ENCODE measurements around the gene ZER1.

Gene ZER1

GRCh38 chr9:128721487-128722010 lies 50.2 kb downstream of the ZER1 start:
- H3K27ac ChIP-seq: peak overlapping the region; percentile 94; the same call in 1 of the 2 replicates
- TF ChIP-seq, protein P1, sequence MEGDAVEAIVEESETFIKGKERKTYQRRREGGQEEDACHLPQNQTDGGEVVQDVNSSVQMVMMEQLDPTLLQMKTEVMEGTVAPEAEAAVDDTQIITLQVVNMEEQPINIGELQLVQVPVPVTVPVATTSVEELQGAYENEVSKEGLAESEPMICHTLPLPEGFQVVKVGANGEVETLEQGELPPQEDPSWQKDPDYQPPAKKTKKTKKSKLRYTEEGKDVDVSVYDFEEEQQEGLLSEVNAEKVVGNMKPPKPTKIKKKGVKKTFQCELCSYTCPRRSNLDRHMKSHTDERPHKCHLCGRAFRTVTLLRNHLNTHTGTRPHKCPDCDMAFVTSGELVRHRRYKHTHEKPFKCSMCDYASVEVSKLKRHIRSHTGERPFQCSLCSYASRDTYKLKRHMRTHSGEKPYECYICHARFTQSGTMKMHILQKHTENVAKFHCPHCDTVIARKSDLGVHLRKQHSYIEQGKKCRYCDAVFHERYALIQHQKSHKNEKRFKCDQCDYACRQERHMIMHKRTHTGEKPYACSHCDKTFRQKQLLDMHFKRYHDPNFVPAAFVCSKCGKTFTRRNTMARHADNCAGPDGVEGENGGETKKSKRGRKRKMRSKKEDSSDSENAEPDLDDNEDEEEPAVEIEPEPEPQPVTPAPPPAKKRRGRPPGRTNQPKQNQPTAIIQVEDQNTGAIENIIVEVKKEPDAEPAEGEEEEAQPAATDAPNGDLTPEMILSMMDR (IDR thresholded peaks at IDR 0.05): no peak
- TF ChIP-seq ZFX (IDR thresholded peaks at IDR 0.05; ENCODE audit: borderline replicate concordance): no peak

DNA sequence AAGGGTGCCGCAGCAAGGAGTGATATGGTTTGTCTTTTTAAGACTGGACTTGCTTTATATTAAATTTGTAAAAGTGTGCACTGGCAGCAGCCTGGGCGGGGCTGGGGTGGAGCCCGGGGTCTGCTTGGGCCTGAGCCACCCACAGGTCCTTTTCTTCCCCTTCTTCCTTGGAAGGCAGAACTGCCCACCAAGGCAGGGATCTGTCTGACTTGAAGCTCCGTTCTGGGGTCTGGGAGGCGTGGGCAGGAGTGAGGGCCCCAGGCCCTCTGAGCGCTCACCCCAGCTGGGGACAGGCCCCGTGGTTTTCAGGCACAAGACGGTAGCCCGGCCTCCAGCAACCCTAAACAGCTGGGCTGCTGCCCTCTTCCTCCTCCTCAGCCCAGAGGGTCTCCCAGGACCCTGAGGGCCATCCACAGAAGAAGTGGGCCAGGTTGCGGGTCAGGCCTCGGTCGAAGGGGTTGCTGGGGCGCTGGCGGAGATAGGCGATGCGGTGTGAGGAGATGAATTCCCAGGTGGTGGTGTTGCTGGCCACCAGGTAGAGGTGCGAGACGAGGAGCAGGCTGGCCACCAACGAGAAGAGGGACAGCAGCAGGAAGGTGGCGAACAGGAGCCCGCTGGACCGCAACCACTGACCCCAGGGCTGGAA lies 50.8 kb downstream of the ZER1 start:
- no peak for TF ChIP-seq ZFX (IDR thresholded peaks at IDR 0.05; ENCODE audit: borderline replicate concordance)
- TF ChIP-seq, protein P1 (IDR thresholded peaks at IDR 0.05): no peak

GRCh38 chr9:128719919-128720605 lies 51.7 kb downstream of the ZER1 start:
- TF ChIP-seq ZFX (IDR thresholded peaks at IDR 0.05; ENCODE audit: borderline replicate concordance): no peak
- TF ChIP-seq, protein P1 (IDR thresholded peaks at IDR 0.05): no peak
- H3K27ac ChIP-seq: peak overlapping the region; percentile 29; the same call in 1 of the 2 replicates

More for the DNA sequence above, 50.8 kb downstream of the ZER1 start:
- H3K27ac ChIP-seq: peak overlapping the region; percentile 29; the same call in 1 of the 2 replicates

DNA sequence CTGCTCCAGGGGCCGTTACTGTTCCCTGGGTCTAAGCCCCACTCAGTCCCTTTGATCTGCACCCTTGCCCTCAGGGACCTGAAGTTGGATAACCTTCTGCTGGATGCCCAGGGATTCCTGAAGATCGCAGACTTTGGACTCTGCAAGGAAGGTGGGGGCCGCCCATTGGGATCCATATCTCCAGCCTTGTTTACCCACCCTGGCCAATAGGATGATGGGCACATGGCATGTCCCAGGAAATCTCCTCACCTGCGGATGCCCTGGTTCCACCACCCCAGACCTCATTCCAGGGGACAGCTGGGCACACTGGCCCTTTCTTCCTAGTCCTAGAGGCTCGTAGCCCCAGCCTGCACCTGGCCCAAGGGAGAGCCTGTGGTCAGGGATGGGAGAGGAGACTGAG lies 53.3 kb downstream of the ZER1 start:
- peak overlapping the region; percentile 20; the same call in 1 of the 2 replicates for H3K27ac ChIP-seq
- TF ChIP-seq ZFX (IDR thresholded peaks at IDR 0.05; ENCODE audit: borderline replicate concordance): no peak
- TF ChIP-seq, protein P1 (IDR thresholded peaks at IDR 0.05): no peak

- TF ChIP-seq, protein P1 (IDR thresholded peaks at IDR 0.05): no peak
- no peak for TF ChIP-seq ZFX (IDR thresholded peaks at IDR 0.05; ENCODE audit: borderline replicate concordance)
- H3K27ac ChIP-seq: no peak overlapping the region
These were observed 53.7 kb downstream of the ZER1 start for GRCh38 chr9:128718047-128718446.

DNA sequence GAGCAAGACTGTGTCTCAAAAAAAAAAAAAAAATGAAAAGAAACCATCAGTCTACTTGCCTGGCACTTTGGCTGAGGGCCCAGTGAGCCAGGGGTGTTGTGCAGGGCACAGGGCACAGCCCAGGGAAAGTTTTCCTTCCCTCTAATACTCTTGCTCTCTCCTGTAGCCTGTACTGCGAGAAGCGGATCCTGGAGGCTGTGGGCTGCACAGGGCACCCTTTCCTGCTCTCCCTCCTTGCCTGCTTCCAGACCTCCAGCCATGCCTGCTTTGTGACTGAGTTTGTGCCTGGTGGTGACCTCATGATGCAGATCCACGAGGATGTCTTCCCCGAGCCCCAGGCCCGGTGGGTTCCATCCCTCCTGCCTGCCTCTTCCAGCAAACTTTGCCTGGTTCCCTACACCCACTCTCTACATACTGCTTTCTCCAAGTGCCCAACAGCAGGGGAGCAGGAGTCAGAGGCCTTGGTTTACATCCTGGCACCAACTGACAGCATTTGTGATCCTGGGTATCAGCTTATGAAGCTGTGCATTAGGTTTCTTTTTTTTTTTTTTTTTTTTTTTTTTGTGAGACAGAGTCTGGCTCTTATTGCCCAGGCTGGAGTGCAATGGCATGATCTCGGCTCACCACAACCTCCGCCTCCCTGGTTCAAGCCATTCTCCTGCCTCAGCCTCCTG lies 55.0 kb downstream of the ZER1 start:
- TF ChIP-seq, protein P1 (IDR thresholded peaks at IDR 0.05): no peak
- no peak for TF ChIP-seq ZFX (IDR thresholded peaks at IDR 0.05; ENCODE audit: borderline replicate concordance)
- no peak overlapping the region for H3K27ac ChIP-seq
